H1 (cell line): ENCODE measurements around the gene NELL2. TPM values are rescaled to one million over a fixed set of nuclear protein-coding genes. Genes with fewer than 3 reads are reported as not detected.

Source experiments
- CTCF ChIA-PET: fragments of 300-600 bp; sonication (Branson Sonifier 250); formaldehyde crosslinking; loops from one replicate; lab custom pipeline; 2021; ENCODE audit not compliant: partially characterized antibody; lab: Charles Lee
- POLR2A ChIA-PET: fragments of 300-600 bp; sonication (Branson Sonifier 250); formaldehyde crosslinking; loops from one replicate; lab custom pipeline; 2021; ENCODE audit warnings: inconsistent platforms; ENCODE audit not compliant: partially characterized antibody; lab: Charles Lee
- DNase-seq, 2 experiments: peaks; one replicate each; pipeline versions ENCODE4 v3.0.0 to v3.0.0-alpha.2; 2010 to 2022; ENCODE audit warnings: low spot score in 2 of 2, low read depth in 1 of 2, mixed read lengths in 1 of 2
- FAIRE-seq: peaks from 2 replicates; lab custom pipeline; 2011; peaks lifted over from hg19 to GRCh38; lab: Jason Lieb, UNC
- H2AFZ ChIP-seq: 2 replicates; pipeline ENCODE4 v1.8.1; 2012; ENCODE audit warnings: low read length, inconsistent platforms
- H2AK5ac ChIP-seq: 2 replicates; pipeline ENCODE4 v1.6.1; 2013; ENCODE audit warnings: low read depth, low read length
- H2BK120ac ChIP-seq: replicated peaks from 2 replicates; pipeline ENCODE3; 2013; ENCODE audit warnings: low read depth, low read length, inconsistent platforms
- H2BK12ac ChIP-seq: 2 replicates; pipeline ENCODE4 v1.6.1; 2013; ENCODE audit warnings: low read depth, low read length
- H2BK15ac ChIP-seq: 2 replicates; pipeline ENCODE4 v1.6.1; 2013; ENCODE audit warnings: low read length
- H2BK20ac ChIP-seq: 2 replicates; pipeline ENCODE4 v1.6.1; 2013; ENCODE audit warnings: low read length
- H2BK5ac ChIP-seq: 2 replicates; pipeline ENCODE4 v1.6.1; 2013; ENCODE audit warnings: low read depth, low read length
- H3K14ac ChIP-seq: 2 replicates; pipeline ENCODE4 v1.6.1; 2013; ENCODE audit warnings: inconsistent platforms; ENCODE audit not compliant: insufficient read length
- H3K18ac ChIP-seq: 2 replicates; pipeline ENCODE4 v1.6.1; 2013; ENCODE audit warnings: low read length; ENCODE audit errors: extremely low read depth
- H3K23ac ChIP-seq: 2 replicates; pipeline ENCODE4 v1.6.1; 2013; ENCODE audit warnings: inconsistent platforms; ENCODE audit not compliant: insufficient read length
- H3K23me2 ChIP-seq: 2 replicates; pipeline ENCODE4 v1.6.1; 2013; ENCODE audit warnings: low read depth, low read length
- H3K27ac ChIP-seq: 2 replicates; pipeline ENCODE4 v1.6.1; 2011; ENCODE audit warnings: low read depth, low read length, inconsistent platforms
- H3K27me3 ChIP-seq, 4 experiments: replicated peaks in 1 of 4; 1 replicate in 1 of 4; 2 replicates in 3 of 4; pipeline versions ENCODE4 v1.6.1 to v1.8.1; 2011 to 2013; ENCODE audit warnings: low read length in 3 of 4, mild to moderate bottlenecking in 3 of 4, inconsistent platforms in 2 of 4, mixed read lengths in 2 of 4, moderate library complexity in 1 of 4; ENCODE audit not compliant: control insufficient read depth in 3 of 4, insufficient read depth in 3 of 4; ENCODE audit errors: extremely low read depth in 1 of 4
- H3K36me3 ChIP-seq, 4 experiments: 2 replicates each; pipeline versions ENCODE4 v1.6.1 to v1.8.1; 2011 to 2013; ENCODE audit warnings: mild to moderate bottlenecking in 4 of 4, low read length in 3 of 4, moderate library complexity in 2 of 4, control low read depth in 1 of 4, inconsistent platforms in 1 of 4; ENCODE audit not compliant: insufficient read depth in 4 of 4, control insufficient read depth in 2 of 4
- H3K4ac ChIP-seq: replicated peaks from 2 replicates; pipeline ENCODE3; 2013; ENCODE audit warnings: low read length, low read depth, mixed read lengths, inconsistent platforms; ENCODE audit not compliant: insufficient read length
- H3K4me1 ChIP-seq, 4 experiments: replicated peaks in 1 of 4; 1 replicate in 1 of 4; 2 replicates in 3 of 4; pipeline versions ENCODE4 v1.6.1 to v1.8.1; 2011 to 2013; ENCODE audit warnings: low read length in 3 of 4, inconsistent platforms in 2 of 4, mixed read lengths in 1 of 4; ENCODE audit not compliant: insufficient read depth in 4 of 4, control insufficient read depth in 3 of 4
- H3K4me2 ChIP-seq, 2 experiments: 2 replicates each; pipeline versions ENCODE4 v1.6.1 to v1.8.1; 2011 to 2013; ENCODE audit warnings: low read depth in 2 of 2, low read length in 2 of 2, control low read depth in 1 of 2, inconsistent platforms in 1 of 2, mild to moderate bottlenecking in 1 of 2; ENCODE audit not compliant: insufficient read depth in 1 of 2
- H3K4me3 ChIP-seq, 4 experiments: fragments of 200-600, 300-600 bp in 1 of 4; sonication (generic), shearing (Covaris generic), sonication (Bioruptor Twin) in 1 of 4; 2 replicates each; pipeline versions ENCODE4 v1.5.1 to v1.8.1; 2011 to 2016; ENCODE audit warnings: low read length in 4 of 4, low read depth in 3 of 4, control low read depth in 2 of 4, inconsistent platforms in 2 of 4, mild to moderate bottlenecking in 2 of 4, mixed read lengths in 1 of 4, moderate library complexity in 1 of 4; ENCODE audit not compliant: insufficient read depth in 2 of 4; ENCODE audit errors: extremely low read depth in 1 of 4
- H3K56ac ChIP-seq: replicated peaks from 2 replicates; pipeline ENCODE3; 2013; ENCODE audit warnings: low read depth, mild to moderate bottlenecking, mixed read lengths, low read length, inconsistent platforms; ENCODE audit not compliant: insufficient read length
- H3K79me1 ChIP-seq: 2 replicates; pipeline ENCODE4 v1.6.1; 2013; ENCODE audit warnings: low read depth, low read length, control low read depth
- H3K79me2 ChIP-seq, 2 experiments: 2 replicates each; pipeline versions ENCODE4 v1.6.1 to v1.8.1; 2012 to 2013; ENCODE audit warnings: low read length in 2 of 2, mild to moderate bottlenecking in 2 of 2, inconsistent platforms in 1 of 2; ENCODE audit not compliant: insufficient read depth in 2 of 2, control insufficient read depth in 1 of 2
- H3K9ac ChIP-seq, 4 experiments: replicated peaks in 1 of 4; 1 replicate in 1 of 4; 2 replicates in 3 of 4; pipeline versions ENCODE4 v1.6.1 to v1.8.1; 2011 to 2013; ENCODE audit warnings: low read depth in 3 of 4, low read length in 3 of 4, control low read depth in 2 of 4, mild to moderate bottlenecking in 2 of 4, moderate library complexity in 2 of 4, inconsistent platforms in 1 of 4; ENCODE audit errors: extremely low read depth in 1 of 4
- H3K9me3 ChIP-seq, 2 experiments: 2 replicates each; pipeline versions ENCODE4 v1.6.1 to v1.8.1; 2012 to 2013; ENCODE audit warnings: mild to moderate bottlenecking in 2 of 2, moderate library complexity in 2 of 2, control low read depth in 1 of 2, inconsistent platforms in 1 of 2, low read depth in 1 of 2, low read length in 1 of 2, mixed read lengths in 1 of 2; ENCODE audit not compliant: insufficient read depth in 2 of 2
- H4K20me1 ChIP-seq, 2 experiments: replicated peaks in 1 of 2; 2 replicates each; pipeline versions ENCODE3 to v1.8.1; 2011 to 2013; ENCODE audit warnings: inconsistent platforms in 2 of 2, low read length in 2 of 2, mild to moderate bottlenecking in 1 of 2; ENCODE audit not compliant: insufficient read depth in 2 of 2, control insufficient read depth in 1 of 2
- H4K5ac ChIP-seq: 2 replicates; pipeline ENCODE4 v1.6.1; 2013; ENCODE audit warnings: low read length, low read depth, mixed read lengths, inconsistent platforms; ENCODE audit not compliant: insufficient read length
- H4K8ac ChIP-seq: 2 replicates; pipeline ENCODE4 v1.8.0; 2013; ENCODE audit warnings: mild to moderate bottlenecking, moderate library complexity, low read length, inconsistent platforms; ENCODE audit not compliant: insufficient read depth; ENCODE audit errors: extremely low read depth
- H4K91ac ChIP-seq: replicated peaks from 2 replicates; pipeline ENCODE3; 2013; ENCODE audit warnings: low read length, mixed read lengths, inconsistent platforms; ENCODE audit not compliant: insufficient read length
- ASH2L ChIP-seq: fragments of 200-600, 300-600 bp; sonication (generic); IDR thresholded peaks from one replicate; pipeline ENCODE4 v1.7.1; 2017; ENCODE audit warnings: low read length
- BRCA1 ChIP-seq: IDR thresholded peaks from 2 replicates; pipeline ENCODE4 v1.6.1; 2012; ENCODE audit warnings: low read depth, low read length, improper control_type of control experiment
- CHD2 ChIP-seq: IDR thresholded peaks from 2 replicates; pipeline ENCODE4 v1.6.1; 2012; ENCODE audit warnings: low read length, improper control_type of control experiment
- HDAC2 ChIP-seq, 2 experiments: fragments of 300-600 bp in 1 of 2; sonication (generic) in 1 of 2; IDR thresholded peaks; 2 replicates each; pipeline ENCODE4 v1.6.1; 2011 to 2012; ENCODE audit warnings: low read depth in 2 of 2, low read length in 2 of 2, mild to moderate bottlenecking in 2 of 2, moderate library complexity in 2 of 2, borderline replicate concordance in 1 of 2, inconsistent platforms in 1 of 2
- JUN ChIP-seq: IDR thresholded peaks from 2 replicates; pipeline ENCODE4 v1.6.1; 2011; ENCODE audit warnings: low read depth, mild to moderate bottlenecking, improper control_type of control experiment, low read length
- KDM1A ChIP-seq: fragments of 200-600, 300-600 bp; sonication (generic); IDR thresholded peaks from 2 replicates; pipeline ENCODE4 v1.7.1; 2016; ENCODE audit warnings: mild to moderate bottlenecking, low read length, borderline replicate concordance
- KDM5A ChIP-seq: fragments of 200-600 bp; IDR thresholded peaks from 2 replicates; pipeline ENCODE4 v1.7.1; 2012; ENCODE audit warnings: mild to moderate bottlenecking, low read length, inconsistent platforms, mixed read lengths
- TAF7 ChIP-seq: optimal IDR thresholded peaks from 2 replicates; pipeline ENCODE3; 2011; ENCODE audit warnings: low read depth, mild to moderate bottlenecking, inconsistent platforms, low read length, moderate library complexity, borderline replicate concordance
- TEAD4 ChIP-seq: IDR thresholded peaks from 2 replicates; pipeline ENCODE4 v1.6.1; 2012; ENCODE audit warnings: low read depth, low read length, inconsistent platforms, mixed read lengths
- WGBS, 2 experiments: shearing (Covaris generic) in 1 of 2; methylation state at CpG; one replicate each; pipeline versions ENCODE4 v1.1.6 to v1.1.7; 2013 to 2015; ENCODE audit warnings: low lambda C conversion rate in 2 of 2, mixed read lengths in 2 of 2, inconsistent platforms in 1 of 2, low coverage in 1 of 2, missing lambda C conversion rate in 1 of 2; ENCODE audit not compliant: insufficient replicate concordance in 2 of 2, insufficient coverage in 1 of 2, insufficient read length in 1 of 2; ENCODE audit errors: extremely low coverage in 1 of 2, missing lambda C conversion rate in 1 of 2; 5-methylcytosine and 5-hydroxymethylcytosine counted together
- polyA plus RNA-seq, 7 experiments: library from polyadenylated mRNA; depleted of rRNA in 3 of 7; stranded (reverse) in 5 of 7; unstranded in 2 of 7; fragments of >200 nt in 5 of 7; fragments of 200-250 nt in 2 of 7; gene quantifications; 1 replicate in 5 of 7; 2 replicates in 1 of 7; 4 replicates in 1 of 7; pipeline versions ENCODE4 v1.2.1 to v1.2.3, GENCODE V29; 2011 to 2013; ENCODE audit warnings: missing spikeins in 2 of 7, mixed read lengths in 2 of 7
- total RNA-seq: library from RNA; stranded (reverse); fragmentation: NEBNext Ultra II Directional; extraction: Animal tissue kit (Norgen Biotek cat#: 25700); gene quantifications from 2 replicates; pipeline ENCODE4 v1.2.1, GENCODE V29; 2021
- TF ChIP-seq, protein P1 (sequence below): IDR thresholded peaks from 2 replicates; pipeline ENCODE4 v1.6.1; 2012; ENCODE audit warnings: inconsistent platforms

Gene NELL2
- total and polyA plus RNA-seq, 2 of the 8 experiments (the other 6 are each of a cell fraction or from before 2014, with no cell fraction given): 54.2 to 56.8 TPM

DNA sequence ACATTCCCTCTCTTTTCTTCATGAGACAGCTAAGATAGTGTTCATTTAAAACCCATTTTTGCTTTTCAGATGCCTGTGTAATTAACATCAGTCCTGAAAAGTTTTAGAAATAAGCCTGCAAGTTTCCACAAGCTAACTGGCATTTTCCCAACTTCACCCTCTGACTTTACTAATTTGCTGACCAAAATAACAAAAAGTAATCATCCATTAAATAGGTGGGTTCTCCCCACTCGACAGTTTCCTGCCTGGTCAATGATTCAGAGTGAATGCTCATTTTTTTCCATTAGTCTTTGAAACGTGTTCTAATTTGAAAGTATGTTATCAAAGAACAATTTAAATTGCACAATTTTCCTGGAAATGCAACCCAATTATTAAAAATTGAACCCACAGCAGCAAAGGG is 23.6 kb downstream of the NELL2 start:
- Histone ChIP-seq H4K91ac (no peak overlapping the region), H3K23ac (no peak overlapping the region), H3K4me2 (no peak overlapping the region), H2BK20ac (no peak overlapping the region), H3K36me3 (no peaks in the 10 kb centered on the region), H2AFZ (no peak overlapping the region), H3K4me3 (no peak overlapping the region), H2BK15ac (no peak overlapping the region), H3K27ac (no peak overlapping the region), H3K4ac (no peak overlapping the region), H2AK5ac (no peak overlapping the region), H4K5ac (no peak overlapping the region), H3K18ac (no peak overlapping the region), H3K9me3 (no peaks in the 10 kb centered on the region), H3K23me2 (no peaks in the 10 kb centered on the region; the same call in 1 of the 2 replicates), H3K79me2 (peaks cover 0 to 28% of the 10 kb centered on the region in 2 experiments; a peak in 1 of 4 replicates), H4K8ac (no peak overlapping the region), H3K56ac (no peak overlapping the region), H3K9ac (no peak overlapping the region), H4K20me1 (peaks cover 2 to 4% of the 10 kb centered on the region in 2 experiments), H3K14ac (no peak overlapping the region), H2BK12ac (no peak overlapping the region), H3K79me1 (peaks cover 3% of the 10 kb centered on the region; the same call in 1 of the 2 replicates), H3K4me1 (peaks cover 0 to 2% (median under 1%) of the 10 kb centered on the region in 4 experiments; a peak in 3 of 7 replicates), H2BK120ac (no peak overlapping the region), H3K27me3 (no peaks in the 10 kb centered on the region), H2BK5ac (no peak overlapping the region)
- no peak for FAIRE-seq
- ChIA-PET CTCF (interaction anchor here (1.0 kb wide), 1 partner anchor 24 kb away, joined by 3 read pairs; no protein-coding TSS in a partner anchor), POLR2A (no interaction called here)
- no peak for DNase-seq
- 66% methylated on average over 2 of the region's 2 CpGs; no CpG with 5 or more reads in 1 of the 2 experiments for WGBS, 2 experiments
- TF ChIP-seq JUN (no peak), BRCA1 (no peak), HDAC2 (IDR thresholded peaks at IDR 0.05; ENCODE audit: borderline replicate concordance in 1 of 2, low read depth in 2 of 2, low read length in 2 of 2) (no peak), TAF7 (no peak), CHD2 (no peak), ASH2L (no peak), KDM5A (no peak), TEAD4 (no peak), KDM1A (no peak)
- TF ChIP-seq, protein P1, sequence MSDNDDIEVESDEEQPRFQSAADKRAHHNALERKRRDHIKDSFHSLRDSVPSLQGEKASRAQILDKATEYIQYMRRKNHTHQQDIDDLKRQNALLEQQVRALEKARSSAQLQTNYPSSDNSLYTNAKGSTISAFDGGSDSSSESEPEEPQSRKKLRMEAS: no peak
